Measurements from ENCODE around the gene DDR2. TPM values are rescaled to one million over a fixed set of nuclear protein-coding genes. Genes with fewer than 3 reads are reported as not detected.

The DDR2 gene
- total RNA-seq, 1 experiment from 2014 or later, result 0.77 TPM

- Histone ChIP-seq H3K79me2 (ENCODE audit: low read length) (no peaks in the 10 kb centered on the region), H3K36me3 (ENCODE audit: low read depth, low read length) (peaks cover 33% of the 10 kb centered on the region), H2AFZ (ENCODE audit: low read length) (no peak overlapping the region), H4K20me1 (ENCODE audit: low read length) (no peaks in the 10 kb centered on the region), H3K4me2 (ENCODE audit: low read length) (peak overlapping the region; percentile 58), H3K27ac (ENCODE audit: low read length) (peak overlapping the region; percentile 82), H3K9ac (ENCODE audit: low read length) (no peak overlapping the region), H3K4me1 (ENCODE audit: insufficient read depth, low read length) (peaks cover 22% of the 10 kb centered on the region), H3K4me3 (ENCODE audit: low read length) (peak overlapping the region; percentile 10; the same call in 1 of the 2 replicates), H3K9me2 (replicated peaks; ENCODE audit: low read length) (no peaks in the 10 kb centered on the region), H3K9me3 (ENCODE audit: low read length) (no peaks in the 10 kb centered on the region), H3K27me3 (ENCODE audit: low read length) (no peaks in the 10 kb centered on the region), H3F3A (ENCODE audit: low read length, unreplicated experiment) (peaks cover 13% of the 10 kb centered on the region)
- ATAC-seq (peak; percentile 95), DNase-seq (peak; percentile 100)
- POLR2A ChIA-PET (ENCODE audit: unreplicated experiment), result interaction anchor here (0.6 kb wide), 3 partner anchors 85 to 104 kb away, joined by 5 to 31 read pairs (median 13); no protein-coding TSS in a partner anchor
- BruUV-seq (replicated peaks), result no TSS peak
- intact Hi-C loops (cut with micrococcal nuclease), result loop anchor here (1.0 kb wide), 3 partner anchors 21 to 248 kb away; no protein-coding TSS in a partner anchor
- CTCF ChIA-PET, result interaction anchor here (0.5 to 2.1 kb wide), 5 partner anchors 8 to 461 kb away, joined by 3 to 8 read pairs (median 3); no protein-coding TSS in a partner anchor
- TF ChIP-seq EZH2 (IDR thresholded peaks at IDR 0.05; ENCODE audit: low read length, unreplicated experiment), result no peak
- TF ChIP-seq CTCF (conservative IDR thresholded peaks at IDR 0.05; ENCODE audit: low read depth, low read length), result no peak
- no peak for TF ChIP-seq EZH2phosphoT487 (IDR thresholded peaks at IDR 0.05; ENCODE audit: borderline replicate concordance, low read length)
Observed at GRCh38 chr1:162605225-162605927, 26.9 kb upstream of the DDR2 start.

- no peak overlapping the region for H3K4me2 ChIP-seq (ENCODE audit: low read length)
- H3K4me3 ChIP-seq (ENCODE audit: low read length), result no peak overlapping the region
- H3K9me3 ChIP-seq (ENCODE audit: low read length), result no peaks in the 10 kb centered on the region
- no TSS peak for BruUV-seq (replicated peaks)
- no peak overlapping the region for H3K27ac ChIP-seq (ENCODE audit: low read length)
- TF ChIP-seq EZH2phosphoT487 (IDR thresholded peaks at IDR 0.05; ENCODE audit: borderline replicate concordance, low read length), result no peak
- no peak for TF ChIP-seq CTCF (conservative IDR thresholded peaks at IDR 0.05; ENCODE audit: low read depth, low read length)
- TF ChIP-seq EZH2 (IDR thresholded peaks at IDR 0.05; ENCODE audit: low read length, unreplicated experiment), result no peak
- no peak for DNase-seq
- peaks cover 6% of the 10 kb centered on the region; the same call in 1 of the 2 replicates for H3K36me3 ChIP-seq (ENCODE audit: low read depth, low read length)
- H3K4me1 ChIP-seq (ENCODE audit: insufficient read depth, low read length), result peaks cover 19% of the 10 kb centered on the region
- CTCF ChIA-PET, result no interaction called here
- no peak overlapping the region for H3K9ac ChIP-seq (ENCODE audit: low read length)
- H2AFZ ChIP-seq (ENCODE audit: low read length), result no peak overlapping the region
- no peaks in the 10 kb centered on the region for H3K79me2 ChIP-seq (ENCODE audit: low read length)
- no peaks in the 10 kb centered on the region for H3K27me3 ChIP-seq (ENCODE audit: low read length)
- H3F3A ChIP-seq (ENCODE audit: low read length, unreplicated experiment), result peaks cover 11% of the 10 kb centered on the region
- intact Hi-C loops (cut with micrococcal nuclease), result no loop called here
- no peaks in the 10 kb centered on the region for H4K20me1 ChIP-seq (ENCODE audit: low read length)
- POLR2A ChIA-PET (ENCODE audit: unreplicated experiment), result no interaction called here
- no peaks in the 10 kb centered on the region for H3K9me2 ChIP-seq (replicated peaks; ENCODE audit: low read length)
- ATAC-seq, result no peak
Observed at GRCh38 chr1:162609306-162609705, 23.0 kb upstream of the DDR2 start.

All from PC-3 (cell line).